Stimulated activated naive CD8-positive, alpha-beta T cell treated with anti-CD3 and anti-CD28 coated beads, Interleukin-15, amount 100 ng/mL, for 72 hours (primary cell): ENCODE results near the gene PILRA.
"Not testable (repeated sequence)": the region's sequence is repeated elsewhere in the genome, so short reads cannot be mapped to it uniquely, and the experiment has no call there.

Source experiments
- ATAC-seq: fragments of 150-1000 bp; cut with Tn5 transposase; 2 replicates; pipeline ENCODE4 v1.10.0; 2021; ENCODE audit warnings: mild to moderate bottlenecking, moderate library complexity
- DNase-seq, 2 donors: peaks; one replicate each; pipeline ENCODE4 v3.0.0; 2021 to 2022
- H3K27ac Mint-ChIP-seq, 2 donors: one replicate each; pipeline ENCODE4 v1.8.0; 2022; ENCODE audit warnings: mild to moderate bottlenecking in 2 of 2, mixed read lengths in 2 of 2, moderate library complexity in 2 of 2
- H3K27me3 Mint-ChIP-seq: one replicate; pipeline ENCODE4 v1.8.0; 2022; ENCODE audit warnings: mixed read lengths
- H3K4me1 Mint-ChIP-seq: one replicate; pipeline ENCODE4 v1.8.0; 2022; ENCODE audit warnings: mild to moderate bottlenecking, mixed read lengths
- H3K4me3 Mint-ChIP-seq, 2 donors: one replicate each; pipeline ENCODE4 v1.8.0; 2022; ENCODE audit warnings: mild to moderate bottlenecking in 2 of 2, mixed read lengths in 2 of 2, moderate library complexity in 1 of 2
- H3K9me3 Mint-ChIP-seq, 2 donors: one replicate each; pipeline ENCODE4 v1.8.0; 2022; ENCODE audit warnings: mixed read lengths in 2 of 2

Gene PILRA

DNA sequence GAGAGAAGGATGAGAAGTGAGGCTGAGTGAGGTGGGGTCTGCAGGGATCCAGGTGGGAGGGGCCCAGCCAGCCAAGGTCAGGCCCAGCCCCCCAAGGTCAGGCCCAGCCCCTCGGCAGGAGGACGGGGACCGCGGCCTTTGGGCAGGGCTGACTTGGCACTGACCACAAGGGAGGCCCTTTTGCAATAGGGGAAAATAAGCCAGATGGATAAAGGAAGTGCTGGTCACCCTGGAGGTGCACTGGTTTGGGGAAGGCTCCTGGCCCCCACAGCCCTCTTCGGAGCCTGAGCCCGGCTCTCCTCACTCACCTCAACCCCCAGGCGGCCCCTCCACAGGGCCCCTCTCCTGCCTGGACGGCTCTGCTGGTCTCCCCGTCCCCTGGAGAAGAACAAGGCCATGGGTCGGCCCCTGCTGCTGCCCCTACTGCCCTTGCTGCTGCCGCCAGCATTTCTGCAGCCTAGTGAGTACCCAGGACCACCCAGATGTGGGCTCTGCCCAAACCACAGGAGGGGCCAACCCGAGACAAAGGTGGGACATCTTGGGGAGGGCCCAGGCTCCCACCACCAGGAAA is at the start of gene PILRA:
PILRA (plus strand) TSS at position 227 of the 571 bp plus-strand sequence; CDS start at position 397, 170 bp downstream.
- ATAC-seq (no peak), DNase-seq (no peak)
- H3K9me3 Mint-ChIP-seq = no peaks in the 10 kb centered on the region
- H3K27ac Mint-ChIP-seq = peak within 1 kb of the TSS; percentile 97 to 98
- peaks cover 53% of the 10 kb centered on the region for H3K4me1 Mint-ChIP-seq
- no peaks in the 10 kb centered on the region for H3K27me3 Mint-ChIP-seq
- H3K4me3 Mint-ChIP-seq = peak within 1 kb of the TSS; percentile 65 to 77

DNA sequence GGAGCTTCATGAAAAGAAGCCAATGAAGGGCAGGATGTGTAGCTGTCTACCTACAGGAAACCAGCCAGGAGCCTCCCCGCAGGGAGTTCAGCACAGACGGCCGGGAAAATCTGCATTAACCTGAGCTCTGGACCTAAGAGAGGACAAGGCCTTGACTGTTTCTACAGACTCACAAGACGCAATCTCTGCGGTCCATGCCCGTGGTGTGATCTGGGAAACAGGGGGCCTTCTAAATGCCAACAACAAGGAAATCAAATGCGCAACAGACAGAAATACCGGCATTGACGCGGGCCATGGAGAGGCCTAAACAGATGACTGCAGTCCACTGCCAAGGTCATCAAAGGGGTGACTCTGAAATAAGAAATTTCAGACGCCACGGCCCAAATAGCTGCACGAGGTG is 49.1 kb upstream of the PILRA start:
- H3K4me3 Mint-ChIP-seq, H3K27me3 Mint-ChIP-seq, DNase-seq, H3K27ac Mint-ChIP-seq, H3K9me3 Mint-ChIP-seq, ATAC-seq: not testable (repeated sequence)
- peaks cover 13% of the 10 kb centered on the region for H3K4me1 Mint-ChIP-seq

DNA sequence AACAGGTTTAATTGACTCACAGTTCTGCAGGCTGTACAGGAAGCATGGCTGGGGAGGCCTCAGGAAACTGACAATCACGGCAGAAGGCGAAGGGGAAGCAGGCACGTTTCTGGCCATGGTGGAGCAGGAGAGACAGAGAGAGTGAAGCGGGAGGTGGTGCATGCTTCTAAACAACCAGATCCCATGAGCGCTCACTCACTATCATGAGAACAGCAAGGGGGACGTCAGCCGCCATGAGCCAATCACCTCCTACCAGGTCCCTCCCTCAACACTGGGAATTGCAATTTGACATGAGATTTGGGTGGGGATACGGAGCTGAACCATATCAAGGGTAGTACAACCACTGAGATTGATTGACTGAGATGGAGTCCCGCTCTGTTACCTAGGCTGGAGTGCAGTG is 47.6 kb upstream of the PILRA start:
- H3K27me3 Mint-ChIP-seq, DNase-seq, H3K27ac Mint-ChIP-seq, ATAC-seq, H3K4me3 Mint-ChIP-seq, H3K9me3 Mint-ChIP-seq: not testable (repeated sequence)
- H3K4me1 Mint-ChIP-seq = peaks cover 13% of the 10 kb centered on the region

- peaks cover 13% of the 10 kb centered on the region for H3K4me1 Mint-ChIP-seq
- DNase-seq, H3K4me3 Mint-ChIP-seq, ATAC-seq, H3K9me3 Mint-ChIP-seq, H3K27me3 Mint-ChIP-seq, H3K27ac Mint-ChIP-seq: not testable (repeated sequence)
These were observed 46.4 kb upstream of the PILRA start for GRCh38 chr7:100326914-100327313.

DNA sequence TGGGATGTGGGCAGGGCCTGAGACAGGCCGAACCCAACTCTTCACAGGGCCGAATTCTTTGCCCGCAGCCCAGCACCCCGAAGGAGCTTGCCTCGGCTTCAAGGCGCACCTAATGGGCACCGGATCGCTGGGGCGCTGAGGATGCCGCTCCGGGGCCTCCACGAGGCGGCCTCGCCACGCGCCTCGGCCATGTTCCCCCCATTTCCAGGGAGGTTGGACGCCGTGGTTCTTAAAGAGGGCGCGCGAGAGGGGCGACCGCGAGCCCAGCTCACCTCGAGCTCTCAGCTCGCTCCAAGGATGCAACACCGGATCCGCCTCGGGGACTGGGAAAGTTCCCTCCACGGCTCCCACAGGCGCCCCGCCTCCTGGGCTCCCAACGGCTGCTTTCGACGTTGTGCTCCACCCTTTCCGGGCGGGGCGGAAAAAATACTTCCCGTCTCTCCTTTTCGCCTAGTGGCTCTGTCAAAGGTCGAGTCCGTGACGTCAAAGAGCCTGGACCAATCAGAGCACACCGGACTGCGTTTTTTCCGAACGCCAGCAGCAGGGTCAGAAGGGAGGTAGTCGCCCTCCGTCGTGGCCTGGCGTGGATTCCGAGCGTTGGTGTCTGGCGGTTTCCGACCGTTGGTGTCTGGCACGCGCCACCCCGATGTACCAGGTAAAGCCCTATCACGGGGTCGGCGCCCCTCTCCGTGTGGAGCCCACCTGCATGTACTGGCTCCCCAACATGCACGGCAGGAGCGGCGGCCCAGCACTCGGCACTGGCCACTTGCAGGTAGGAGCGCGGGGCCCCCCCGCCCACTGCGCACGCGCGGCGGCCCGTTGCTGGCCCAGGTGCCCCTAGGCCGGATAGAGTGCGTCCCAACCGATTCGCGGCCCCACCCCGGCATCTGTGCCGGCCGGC is 37.5 kb upstream of the PILRA start:
- H3K9me3 Mint-ChIP-seq, H3K27me3 Mint-ChIP-seq: not testable (repeated sequence)
- Mint-ChIP-seq H3K4me3 (peak overlapping the region; percentile 96), H3K27ac (peak overlapping the region; percentile 94 to 97), H3K4me1 (peaks cover 39% of the 10 kb centered on the region)
- ATAC-seq = peak; percentile 96
- DNase-seq = peak; percentile 87 to 90

GRCh38 chr7:100338083-100338696 is 35.1 kb upstream of the PILRA start:
- ATAC-seq, H3K9me3 Mint-ChIP-seq, DNase-seq, H3K27me3 Mint-ChIP-seq: not testable (repeated sequence)
- Mint-ChIP-seq H3K27ac (peak overlapping the region; percentile 19 to 33), H3K4me3 (peak overlapping the region in 1 of 2 donors; percentile 74), H3K4me1 (peaks cover 60% of the 10 kb centered on the region)

- H3K27me3 Mint-ChIP-seq, H3K4me3 Mint-ChIP-seq, DNase-seq, H3K9me3 Mint-ChIP-seq, ATAC-seq: not testable (repeated sequence)
- peaks cover 76% of the 10 kb centered on the region for H3K4me1 Mint-ChIP-seq
- H3K27ac Mint-ChIP-seq = peak overlapping the region in 1 of 2 donors; percentile 34
These were observed 32.0 kb upstream of the PILRA start for GRCh38 chr7:100341286-100341685.

DNA sequence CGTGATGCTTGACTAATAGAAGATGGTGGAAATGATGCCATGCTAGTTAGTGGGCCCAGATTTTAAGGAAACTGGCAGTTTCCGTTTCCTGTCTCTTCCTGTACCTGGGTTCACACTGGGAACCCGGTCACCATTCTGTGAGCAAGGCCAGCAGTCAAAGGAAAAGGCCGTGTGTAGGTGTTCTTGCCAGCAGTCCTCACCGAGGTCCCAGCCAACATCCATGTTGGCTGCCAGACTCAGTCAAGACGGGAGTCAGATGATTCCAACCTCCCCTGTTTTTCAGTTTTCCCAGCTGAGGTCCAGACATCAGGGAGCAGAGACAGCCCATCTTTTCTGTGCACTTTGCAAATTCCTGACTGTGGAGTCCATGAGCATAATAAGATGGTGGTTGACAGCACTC is 30.5 kb upstream of the PILRA start:
- no peak for DNase-seq
- H3K4me3 Mint-ChIP-seq = no peak overlapping the region
- H3K9me3 Mint-ChIP-seq = no peaks in the 10 kb centered on the region
- peaks cover 75% of the 10 kb centered on the region for H3K4me1 Mint-ChIP-seq
- no peak for ATAC-seq
- no peak overlapping the region for H3K27ac Mint-ChIP-seq
- no peaks in the 10 kb centered on the region for H3K27me3 Mint-ChIP-seq

- not testable (repeated sequence) for H3K9me3 Mint-ChIP-seq, DNase-seq, H3K27me3 Mint-ChIP-seq
- Mint-ChIP-seq H3K4me1 (peaks cover 61% of the 10 kb centered on the region), H3K4me3 (peak overlapping the region; percentile 77 to 81), H3K27ac (peak overlapping the region in 1 of 2 donors; percentile 95)
- ATAC-seq = peak; percentile 3
These were observed 29.1 kb upstream of the PILRA start for GRCh38 chr7:100344124-100344559.

- DNase-seq = peak; percentile 74 to 88
- H3K9me3 Mint-ChIP-seq, H3K27me3 Mint-ChIP-seq: not testable (repeated sequence)
- ATAC-seq = peak; percentile 96
- peak overlapping the region; percentile 93 to 95 for H3K27ac Mint-ChIP-seq
- peak overlapping the region; percentile 77 to 81 for H3K4me3 Mint-ChIP-seq
- H3K4me1 Mint-ChIP-seq = peaks cover 58% of the 10 kb centered on the region
These were observed 28.6 kb upstream of the PILRA start for GRCh38 chr7:100344560-100345287.

- peaks cover 61% of the 10 kb centered on the region for H3K4me1 Mint-ChIP-seq
- not testable (repeated sequence) for H3K27ac Mint-ChIP-seq, H3K9me3 Mint-ChIP-seq, H3K4me3 Mint-ChIP-seq, H3K27me3 Mint-ChIP-seq
- DNase-seq (peak; percentile 50 to 77), ATAC-seq (peak; percentile 71)
These were observed 28.0 kb upstream of the PILRA start for GRCh38 chr7:100345288-100345672.

DNA sequence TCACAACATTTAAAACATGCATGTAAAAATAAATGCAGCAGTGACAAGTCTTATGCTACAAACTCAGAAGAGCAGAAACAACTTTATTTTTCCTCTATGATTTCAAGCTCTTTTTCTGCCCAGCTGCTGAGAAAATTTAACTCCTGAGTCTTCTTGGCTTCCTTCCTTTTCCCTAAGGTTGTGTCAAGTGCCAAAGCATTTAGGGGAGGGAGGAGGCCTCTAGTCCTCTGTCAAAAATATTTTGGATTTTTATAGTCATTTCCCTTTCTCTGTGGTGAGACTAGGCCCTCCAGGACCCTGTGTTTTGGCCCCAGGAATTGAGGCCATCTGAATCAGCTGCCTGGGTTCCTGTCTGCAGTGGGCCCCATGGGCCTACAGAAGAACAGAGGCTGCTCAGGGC is 26.4 kb upstream of the PILRA start:
- ATAC-seq (no peak), DNase-seq (no peak)
- Mint-ChIP-seq H3K4me1 (peaks cover 65% of the 10 kb centered on the region), H3K4me3 (no peak overlapping the region), H3K27me3 (no peaks in the 10 kb centered on the region), H3K9me3 (no peaks in the 10 kb centered on the region), H3K27ac (peak overlapping the region in 1 of 2 donors; percentile 50)

DNA sequence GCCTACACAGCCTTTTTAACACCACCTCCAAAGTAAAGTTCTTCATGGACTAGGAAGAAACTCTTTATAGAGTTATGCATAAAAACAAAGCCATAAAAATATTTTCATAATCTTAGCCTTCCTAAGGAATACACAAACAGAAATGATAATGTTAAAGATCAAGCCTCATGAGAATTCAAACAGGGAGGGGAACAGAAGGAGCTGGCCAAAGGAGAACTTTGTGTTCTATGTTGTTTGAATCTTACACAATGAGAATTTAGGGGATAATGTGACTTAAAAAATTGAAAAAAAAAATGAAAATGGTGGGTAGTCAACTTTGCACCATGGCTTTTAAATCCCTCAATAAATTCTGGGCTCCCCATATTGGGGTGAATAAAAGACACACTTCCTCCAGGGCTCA is 24.5 kb upstream of the PILRA start:
- H3K9me3 Mint-ChIP-seq = no peaks in the 10 kb centered on the region
- H3K4me1 Mint-ChIP-seq = peaks cover 69% of the 10 kb centered on the region
- ATAC-seq (no peak), DNase-seq (no peak)
- peak overlapping the region in 1 of 2 donors; percentile 70 for H3K27ac Mint-ChIP-seq
- no peak overlapping the region for H3K4me3 Mint-ChIP-seq
- no peaks in the 10 kb centered on the region for H3K27me3 Mint-ChIP-seq

- ATAC-seq = no peak
- H3K4me1 Mint-ChIP-seq = peaks cover 64% of the 10 kb centered on the region
- H3K9me3 Mint-ChIP-seq = no peaks in the 10 kb centered on the region
- H3K27ac Mint-ChIP-seq = no peak overlapping the region
- H3K27me3 Mint-ChIP-seq = no peaks in the 10 kb centered on the region
- no peak for DNase-seq
- H3K4me3 Mint-ChIP-seq = no peak overlapping the region
These were observed 23.5 kb upstream of the PILRA start for GRCh38 chr7:100349757-100350156.

- Mint-ChIP-seq H3K27me3 (no peaks in the 10 kb centered on the region), H3K9me3 (no peaks in the 10 kb centered on the region), H3K27ac (peak overlapping the region; percentile 73 to 86), H3K4me1 (peaks cover 54% of the 10 kb centered on the region), H3K4me3 (peak overlapping the region; percentile 66 to 90)
- DNase-seq (no peak), ATAC-seq (no peak)
These were observed 21.6 kb upstream of the PILRA start for GRCh38 chr7:100351657-100352058.
